ENCODE measurements around the gene HHEX.
"Not testable (repeated sequence)": the region's sequence is repeated elsewhere in the genome, so short reads cannot be mapped to it uniquely, and the experiment has no call there.

Gene HHEX

GRCh38 chr10:92740762-92741161 lies 51.0 kb downstream of the HHEX start:
- no peak for DNase-seq

GRCh38 chr10:92741741-92742140 lies 52.0 kb downstream of the HHEX start:
- DNase-seq, result not testable (repeated sequence)

- DNase-seq, result no peak
Observed at GRCh38 chr10:92742331-92743228, 52.8 kb downstream of the HHEX start.
